ENCODE measurements around the gene IFIT5.

The IFIT5 gene

DNA sequence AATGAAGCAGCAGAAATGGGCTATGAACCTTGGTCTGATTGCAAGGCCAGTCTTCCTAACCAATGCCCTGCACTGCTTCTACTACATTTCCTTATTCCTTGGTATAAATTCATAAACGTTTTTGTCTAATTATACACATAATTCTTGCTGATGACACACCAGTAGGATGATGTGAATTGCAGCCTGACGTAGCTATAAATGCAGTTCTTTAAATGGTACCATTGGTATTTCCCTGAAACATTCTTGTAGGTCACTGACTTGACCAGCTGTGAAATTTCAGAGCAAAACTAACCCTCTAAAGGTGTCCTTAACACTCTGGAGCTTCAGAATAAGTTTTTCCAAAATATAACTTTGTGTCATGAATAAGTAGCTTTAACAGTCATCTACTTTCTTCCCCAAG lies 50.8 kb downstream of the IFIT5 start:
- WGBS, 2 experiments (ENCODE audit: insufficient coverage in 2 of 2) = 90 to 100% methylated on average over 1 of the region's 2 CpGs
- H3K4me1 ChIP-seq (ENCODE audit: control insufficient read depth, insufficient read depth, low read length, poor library complexity, severe bottlenecking) = no peaks in the 10 kb centered on the region
- no peak overlapping the region for H3K4me3 ChIP-seq (ENCODE audit: extremely low read depth, insufficient read depth, low read length, poor library complexity, severe bottlenecking)
- H3K36me3 ChIP-seq (ENCODE audit: control insufficient read depth, insufficient read depth, low read length) = no peaks in the 10 kb centered on the region
- H3K9me3 ChIP-seq (ENCODE audit: control insufficient read depth, low read length) = no peaks in the 10 kb centered on the region
- H3K27ac ChIP-seq (ENCODE audit: low read depth, low read length, severe bottlenecking) = no peak overlapping the region

DNA sequence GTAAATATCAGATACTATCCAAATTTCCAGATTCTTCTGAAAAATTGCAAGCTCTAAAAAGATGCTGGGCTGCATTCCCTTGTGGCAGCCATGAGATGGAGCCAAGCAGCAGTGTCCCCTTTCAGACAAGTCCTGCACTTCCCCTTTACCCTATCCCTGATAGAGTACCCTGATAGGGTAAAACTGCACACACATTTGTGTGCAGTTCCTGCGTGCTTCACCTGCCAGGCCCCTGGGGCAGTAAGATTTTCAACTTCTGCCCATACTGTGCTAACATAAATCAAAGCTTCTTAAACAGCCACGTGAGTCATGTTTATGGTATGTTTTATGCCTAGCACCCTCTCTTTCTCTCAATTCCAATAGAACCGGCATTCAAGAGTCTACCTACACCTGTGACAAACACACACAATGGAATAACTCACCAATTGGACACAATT lies 52.2 kb downstream of the IFIT5 start:
- H3K4me3 ChIP-seq (ENCODE audit: extremely low read depth, insufficient read depth, low read length, poor library complexity, severe bottlenecking) = no peak overlapping the region
- H3K4me1 ChIP-seq (ENCODE audit: control insufficient read depth, insufficient read depth, low read length, poor library complexity, severe bottlenecking) = no peaks in the 10 kb centered on the region
- H3K27ac ChIP-seq (ENCODE audit: low read depth, low read length, severe bottlenecking) = no peak overlapping the region
- WGBS, 2 experiments (ENCODE audit: insufficient coverage in 2 of 2) = 20% methylated on average over 1 of the region's 3 CpGs
- no peaks in the 10 kb centered on the region for H3K9me3 ChIP-seq (ENCODE audit: control insufficient read depth, low read length)
- no peaks in the 10 kb centered on the region for H3K36me3 ChIP-seq (ENCODE audit: control insufficient read depth, insufficient read depth, low read length)

DNA sequence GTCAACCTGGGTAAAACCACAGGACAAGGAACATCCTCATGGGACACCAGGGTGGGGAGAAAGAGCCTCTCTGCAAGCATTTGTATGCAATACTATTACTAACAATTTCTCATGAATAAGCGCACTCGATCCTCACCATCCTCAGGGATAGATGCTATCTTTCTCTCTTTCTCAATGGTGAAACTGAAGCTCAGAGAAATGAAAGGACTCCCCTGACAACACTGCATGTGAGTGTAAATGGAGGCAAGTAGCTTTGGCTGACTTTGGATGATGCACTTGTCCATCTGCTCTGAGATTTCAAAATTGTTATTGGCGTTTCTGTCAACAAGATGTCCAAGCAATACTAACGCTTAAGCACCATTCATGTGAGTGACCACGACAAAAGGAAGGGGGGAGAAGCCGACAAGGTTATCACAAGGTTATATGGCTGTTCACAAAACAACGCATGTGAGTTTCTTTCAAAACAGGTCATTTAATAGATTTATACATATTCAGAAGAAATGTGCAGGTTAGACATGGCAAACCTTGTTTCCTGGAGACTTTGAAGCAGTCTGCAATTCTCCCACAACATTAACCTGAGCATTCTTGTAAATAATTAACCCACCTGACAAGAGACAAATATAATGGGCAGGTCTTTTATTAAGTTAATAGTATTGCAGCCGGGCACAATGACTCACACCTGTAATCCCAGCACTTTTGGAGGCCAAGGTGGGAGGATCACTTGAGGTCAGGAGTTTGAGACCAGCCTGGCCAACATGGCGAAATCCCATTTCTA lies 54.0 kb downstream of the IFIT5 start:
- WGBS, 2 experiments (ENCODE audit: insufficient coverage in 2 of 2) = 88% methylated on average over 3 to 4 of the region's 9 CpGs
- no peak overlapping the region for H3K27ac ChIP-seq (ENCODE audit: low read depth, low read length, severe bottlenecking)
- no peaks in the 10 kb centered on the region for H3K4me1 ChIP-seq (ENCODE audit: control insufficient read depth, insufficient read depth, low read length, poor library complexity, severe bottlenecking)
- no peaks in the 10 kb centered on the region for H3K9me3 ChIP-seq (ENCODE audit: control insufficient read depth, low read length)
- no peaks in the 10 kb centered on the region for H3K36me3 ChIP-seq (ENCODE audit: control insufficient read depth, insufficient read depth, low read length)
- H3K4me3 ChIP-seq (ENCODE audit: extremely low read depth, insufficient read depth, low read length, poor library complexity, severe bottlenecking) = no peak overlapping the region

DNA sequence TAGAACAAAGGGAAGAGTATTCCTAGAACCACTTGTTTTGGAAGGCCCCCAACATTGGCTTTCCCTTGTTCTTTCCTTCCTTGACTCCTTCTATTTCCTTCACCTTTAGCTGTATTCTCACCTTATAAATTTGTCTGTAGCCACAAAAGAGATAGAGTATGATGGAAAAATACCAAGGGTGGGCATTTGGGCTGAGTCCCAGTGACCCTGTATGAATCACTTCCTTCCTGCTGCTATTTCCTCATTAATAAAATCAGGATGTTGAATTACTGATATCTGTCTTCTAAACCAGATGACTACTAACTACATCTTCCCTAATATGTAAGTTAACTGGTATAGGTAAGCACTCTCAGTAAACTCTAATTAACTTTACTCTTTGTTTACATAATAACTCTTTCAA lies 55.1 kb downstream of the IFIT5 start:
- H3K9me3 ChIP-seq (ENCODE audit: control insufficient read depth, low read length) = no peaks in the 10 kb centered on the region
- no peak overlapping the region for H3K4me3 ChIP-seq (ENCODE audit: extremely low read depth, insufficient read depth, low read length, poor library complexity, severe bottlenecking)
- no peak overlapping the region for H3K27ac ChIP-seq (ENCODE audit: low read depth, low read length, severe bottlenecking)
- no peaks in the 10 kb centered on the region for H3K4me1 ChIP-seq (ENCODE audit: control insufficient read depth, insufficient read depth, low read length, poor library complexity, severe bottlenecking)
- no peaks in the 10 kb centered on the region for H3K36me3 ChIP-seq (ENCODE audit: control insufficient read depth, insufficient read depth, low read length)

All from mesodermal cell (in vitro differentiated cells).